ENCODE data around the gene MCUB. TPM values are rescaled to one million over a fixed set of nuclear protein-coding genes. Genes with fewer than 3 reads are reported as not detected.
"Not testable (repeated sequence)": the region's sequence is repeated elsewhere in the genome, so short reads cannot be mapped to it uniquely, and the experiment has no call there.

Gene MCUB
- total RNA-seq, 1 donor from 2014 or later, result 3.4 TPM

GRCh38 chr4:109574931-109575804 lies 15.1 kb downstream of the MCUB start:
- DNase-seq, result no peak
- intact Hi-C loops (cut with DNase I), result no loop called here
- ATAC-seq (ENCODE audit: poor library complexity), result no peak

GRCh38 chr4:109576462-109576861 lies 16.4 kb downstream of the MCUB start:
- no peak for DNase-seq
- intact Hi-C loops (cut with DNase I), result no loop called here
- ATAC-seq (ENCODE audit: poor library complexity), result no peak

- intact Hi-C loops (cut with DNase I), result no loop called here
- ATAC-seq (ENCODE audit: poor library complexity) (no peak), DNase-seq (no peak)
Observed at GRCh38 chr4:109578846-109579245, 18.8 kb downstream of the MCUB start.

GRCh38 chr4:109579997-109580396 lies 20.0 kb downstream of the MCUB start:
- ATAC-seq (ENCODE audit: poor library complexity); DNase-seq; intact Hi-C loops (cut with DNase I): not testable (repeated sequence)

- ATAC-seq (ENCODE audit: poor library complexity), result no peak
- intact Hi-C loops (cut with DNase I), result no loop called here
- no peak for DNase-seq
Observed at GRCh38 chr4:109588176-109588575, 28.1 kb downstream of the MCUB start.

GRCh38 chr4:109589119-109589518 lies 29.1 kb downstream of the MCUB start:
- intact Hi-C loops (cut with DNase I), result no loop called here

GRCh38 chr4:109589605-109590004 lies 29.6 kb downstream of the MCUB start:
- DNase-seq, result no peak
- intact Hi-C loops (cut with DNase I), result no loop called here
- ATAC-seq (ENCODE audit: poor library complexity), result peak; percentile 38

More at GRCh38 chr4:109589119-109589518, 29.1 kb downstream of the MCUB start:
- ATAC-seq (ENCODE audit: poor library complexity) (peak; percentile 27), DNase-seq (no peak)

- intact Hi-C loops (cut with DNase I), result no loop called here
- ATAC-seq (ENCODE audit: poor library complexity) (no peak), DNase-seq (no peak)
Observed at GRCh38 chr4:109590905-109591304, 30.9 kb downstream of the MCUB start.

- ATAC-seq (ENCODE audit: poor library complexity) (no peak), DNase-seq (no peak)
- intact Hi-C loops (cut with DNase I), result no loop called here
Observed at GRCh38 chr4:109592367-109592766, 32.3 kb downstream of the MCUB start.

- not testable (repeated sequence) for ATAC-seq (ENCODE audit: poor library complexity); DNase-seq
Observed at GRCh38 chr4:109595123-109595522, 35.1 kb downstream of the MCUB start.

GRCh38 chr4:109596420-109597085 lies 36.5 kb downstream of the MCUB start:
- intact Hi-C loops (cut with DNase I); ATAC-seq (ENCODE audit: poor library complexity); DNase-seq: not testable (repeated sequence)

More at GRCh38 chr4:109595123-109595522, 35.1 kb downstream of the MCUB start:
- intact Hi-C loops (cut with DNase I), result not testable (repeated sequence)

- intact Hi-C loops (cut with DNase I), result no loop called here
- ATAC-seq (ENCODE audit: poor library complexity) (no peak), DNase-seq (no peak)
Observed at GRCh38 chr4:109599046-109599652, 39.1 kb downstream of the MCUB start.

- DNase-seq (no peak), ATAC-seq (ENCODE audit: poor library complexity) (no peak)
- intact Hi-C loops (cut with DNase I), result no loop called here
Observed at GRCh38 chr4:109600431-109600830, 40.4 kb downstream of the MCUB start.

- DNase-seq (no peak), ATAC-seq (ENCODE audit: poor library complexity) (no peak)
- intact Hi-C loops (cut with DNase I), result no loop called here
Observed at GRCh38 chr4:109601336-109601735, 41.3 kb downstream of the MCUB start.

- ATAC-seq (ENCODE audit: poor library complexity) (no peak), DNase-seq (no peak)
- intact Hi-C loops (cut with DNase I), result no loop called here
Observed at GRCh38 chr4:109607976-109608375, 47.9 kb downstream of the MCUB start.

GRCh38 chr4:109608879-109609278 lies 48.8 kb downstream of the MCUB start:
- no peak for ATAC-seq (ENCODE audit: poor library complexity)
- DNase-seq, result no peak

GRCh38 chr4:109609431-109609830 lies 49.4 kb downstream of the MCUB start:
- DNase-seq, result no peak
- no peak for ATAC-seq (ENCODE audit: poor library complexity)
- intact Hi-C loops (cut with DNase I), result no loop called here

More at GRCh38 chr4:109608879-109609278, 48.8 kb downstream of the MCUB start:
- intact Hi-C loops (cut with DNase I), result no loop called here

- no peak for ATAC-seq (ENCODE audit: poor library complexity)
- DNase-seq, result no peak
- intact Hi-C loops (cut with DNase I), result no loop called here
Observed at GRCh38 chr4:109610489-109610888, 50.4 kb downstream of the MCUB start.

GRCh38 chr4:109611045-109611646 lies 51.1 kb downstream of the MCUB start:
- ATAC-seq (ENCODE audit: poor library complexity) (no peak), DNase-seq (no peak)
- intact Hi-C loops (cut with DNase I), result no loop called here

All from Right ventricle myocardium superior (tissue), 1 donor.